Measurements from ENCODE around the gene EVA1C. TPM values are rescaled to one million over a fixed set of nuclear protein-coding genes. Genes with fewer than 3 reads are reported as not detected.

EVA1C gene
- total RNA-seq, 1 experiment from 2014 or later: 0.98 TPM

DNA sequence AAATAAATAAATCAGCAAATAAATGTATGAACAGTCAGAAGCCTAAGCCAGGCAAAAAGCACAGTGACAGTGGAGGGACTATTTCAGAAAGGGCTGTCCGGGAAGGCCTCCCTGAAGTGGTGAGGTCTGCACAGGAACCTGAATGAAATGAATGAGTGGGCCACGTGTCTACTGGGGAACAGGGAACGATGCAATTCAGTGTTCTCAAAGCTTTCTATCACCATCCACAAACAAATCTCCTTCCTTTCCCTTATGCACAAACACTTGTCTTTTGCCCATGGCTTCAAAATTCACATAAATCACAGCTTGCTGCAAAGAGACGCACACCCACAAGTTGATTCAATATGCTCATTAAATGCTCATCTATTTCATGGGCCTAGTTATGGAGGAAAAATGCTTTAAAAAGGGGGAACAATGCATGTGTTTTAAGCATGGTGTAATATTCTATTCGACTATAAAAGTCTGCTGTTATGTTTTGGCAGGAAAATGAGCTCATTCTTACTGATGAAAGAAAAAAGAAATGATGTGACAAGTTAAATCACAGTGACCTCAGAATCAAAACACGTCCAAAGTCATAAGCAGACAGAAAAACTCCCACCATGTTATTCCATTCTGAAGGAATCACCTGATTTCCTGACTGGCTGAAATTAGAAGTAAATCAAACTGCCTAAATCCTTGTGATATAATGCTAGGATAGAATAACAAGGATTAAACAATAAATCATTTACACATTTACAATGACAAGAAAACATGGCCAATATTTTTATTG, 41.3 kb upstream of the EVA1C start:
- DNase-seq: no peak
- no peak overlapping the region for H3K14ac ChIP-seq (ENCODE audit: insufficient read depth, low read length)
- no peak overlapping the region for H2AFZ ChIP-seq (ENCODE audit: low read length)
- no peak overlapping the region for H4K91ac ChIP-seq (ENCODE audit: insufficient read length, low read depth, low read length)
- no peak overlapping the region for H3K4me3 Mint-ChIP-seq
- no CpG with 5 or more reads among the region's 6 CpGs for WGBS (ENCODE audit: extremely low coverage, insufficient read length, low lambda C conversion rate)
- H3K9me3 Mint-ChIP-seq: no peaks in the 10 kb centered on the region
- no peak overlapping the region for H2BK5ac ChIP-seq (ENCODE audit: insufficient read length, low read length)
- H3K23ac ChIP-seq (ENCODE audit: insufficient read length, low read depth, low read length): no peak overlapping the region
- TF ChIP-seq, protein P1, sequence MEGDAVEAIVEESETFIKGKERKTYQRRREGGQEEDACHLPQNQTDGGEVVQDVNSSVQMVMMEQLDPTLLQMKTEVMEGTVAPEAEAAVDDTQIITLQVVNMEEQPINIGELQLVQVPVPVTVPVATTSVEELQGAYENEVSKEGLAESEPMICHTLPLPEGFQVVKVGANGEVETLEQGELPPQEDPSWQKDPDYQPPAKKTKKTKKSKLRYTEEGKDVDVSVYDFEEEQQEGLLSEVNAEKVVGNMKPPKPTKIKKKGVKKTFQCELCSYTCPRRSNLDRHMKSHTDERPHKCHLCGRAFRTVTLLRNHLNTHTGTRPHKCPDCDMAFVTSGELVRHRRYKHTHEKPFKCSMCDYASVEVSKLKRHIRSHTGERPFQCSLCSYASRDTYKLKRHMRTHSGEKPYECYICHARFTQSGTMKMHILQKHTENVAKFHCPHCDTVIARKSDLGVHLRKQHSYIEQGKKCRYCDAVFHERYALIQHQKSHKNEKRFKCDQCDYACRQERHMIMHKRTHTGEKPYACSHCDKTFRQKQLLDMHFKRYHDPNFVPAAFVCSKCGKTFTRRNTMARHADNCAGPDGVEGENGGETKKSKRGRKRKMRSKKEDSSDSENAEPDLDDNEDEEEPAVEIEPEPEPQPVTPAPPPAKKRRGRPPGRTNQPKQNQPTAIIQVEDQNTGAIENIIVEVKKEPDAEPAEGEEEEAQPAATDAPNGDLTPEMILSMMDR (conservative IDR thresholded peaks at IDR 0.05): no peak
- no peaks in the 10 kb centered on the region for H4K20me1 ChIP-seq (ENCODE audit: control insufficient read depth, insufficient read depth, insufficient read length)
- H3K4me1 ChIP-seq (ENCODE audit: insufficient read depth, low read length): no peaks in the 10 kb centered on the region
- no peak overlapping the region for H3T11ph ChIP-seq (ENCODE audit: low read length)
- no peak overlapping the region for H2BK20ac ChIP-seq (ENCODE audit: low read depth, low read length, poor library complexity, severe bottlenecking)
- H3K27me3 Mint-ChIP-seq (ENCODE audit: low read depth): no peaks in the 10 kb centered on the region
- H3K27me3 ChIP-seq (ENCODE audit: insufficient read depth, low read length): no peaks in the 10 kb centered on the region
- no peak overlapping the region for H3K9ac ChIP-seq (ENCODE audit: extremely low read depth, insufficient read length, low read length)
- no peaks in the 10 kb centered on the region for H3K23me2 ChIP-seq (ENCODE audit: insufficient read length, low read depth, low read length, poor library complexity, severe bottlenecking)
- no peak overlapping the region for H2BK15ac ChIP-seq (ENCODE audit: low read depth, low read length)
- no peak overlapping the region for H2AK5ac ChIP-seq (ENCODE audit: insufficient read length, low read length)
- no peak overlapping the region for H4K8ac ChIP-seq (replicated peaks; ENCODE audit: insufficient read length, low read depth, low read length)
- no peaks in the 10 kb centered on the region for H3K79me2 ChIP-seq (ENCODE audit: insufficient read depth, low read length)
- H2BK120ac ChIP-seq (ENCODE audit: low read depth, low read length, poor library complexity, severe bottlenecking): no peak overlapping the region
- no peak overlapping the region for H4K5ac ChIP-seq (ENCODE audit: insufficient read length, low read depth, low read length)
- H3K36me3 Mint-ChIP-seq (ENCODE audit: insufficient read depth in 1 of 3, low read depth in 3 of 3): peaks cover 32 to 82% (median 60%) of the 10 kb centered on the region in 3 experiments; a peak in 6 of 7 replicates
- H3K4me1 Mint-ChIP-seq: no peaks in the 10 kb centered on the region
- H3K27ac ChIP-seq (ENCODE audit: insufficient read length, low read depth, low read length): no peak overlapping the region
- no peak overlapping the region for H3K18ac ChIP-seq (ENCODE audit: insufficient read length, low read depth, low read length)
- H2BK12ac ChIP-seq (ENCODE audit: insufficient read length, low read depth, low read length): no peak overlapping the region
- H3K79me1 ChIP-seq (ENCODE audit: insufficient read depth, low read depth, low read length, poor library complexity, severe bottlenecking): no peaks in the 10 kb centered on the region
- H3K4me2 ChIP-seq (ENCODE audit: insufficient read depth, insufficient read length, low read length): no peak overlapping the region
- H3K27ac Mint-ChIP-seq: no peak overlapping the region
- no peak overlapping the region for H3K4ac ChIP-seq (ENCODE audit: low read depth, low read length)
- no peaks in the 10 kb centered on the region for H3K9me3 ChIP-seq (ENCODE audit: control insufficient read depth, low read depth, low read length)
- H3K56ac ChIP-seq (ENCODE audit: insufficient read length, low read depth, low read length): no peak overlapping the region
